Activated naive CD8-positive, alpha-beta T cell treated with anti-CD3 and anti-CD28 coated beads, Interleukin-2, amount 50 U/mL, for 24 hours (primary cell): ENCODE measurements around the gene KLF15.

Source experiments
- ATAC-seq: fragments of 150-1000 bp; cut with Tn5 transposase; one replicate; pipeline ENCODE4 v1.10.0; 2021
- DNase-seq: peaks from one replicate; pipeline ENCODE4 v3.0.0; 2021
- H3K27ac Mint-ChIP-seq: one replicate; pipeline ENCODE4 v1.8.0; 2021; ENCODE audit warnings: mild to moderate bottlenecking, mixed read lengths
- H3K27me3 Mint-ChIP-seq: one replicate; pipeline ENCODE4 v1.8.0; 2021; ENCODE audit warnings: mixed read lengths
- H3K36me3 Mint-ChIP-seq: one replicate; pipeline ENCODE4 v1.8.0; 2021; ENCODE audit warnings: low read depth, mixed read lengths
- H3K4me1 Mint-ChIP-seq: one replicate; pipeline ENCODE4 v1.8.0; 2021; ENCODE audit warnings: mixed read lengths
- H3K4me3 Mint-ChIP-seq: one replicate; pipeline ENCODE4 v1.8.0; 2021; ENCODE audit warnings: mild to moderate bottlenecking, moderate library complexity, mixed read lengths
- H3K9me3 Mint-ChIP-seq: one replicate; pipeline ENCODE4 v1.8.0; 2021; ENCODE audit warnings: mixed read lengths

KLF15 gene

GRCh38 chr3:126357295-126358037, at the start of gene KLF15:
Gene KLF15 (minus strand): TSS chr3:126357408. CDS start chr3:126352922, 4,486 bp downstream.
- no peaks in the 10 kb centered on the region for H3K9me3 Mint-ChIP-seq
- peaks cover 48% of the 10 kb centered on the region for H3K27me3 Mint-ChIP-seq
- H3K36me3 Mint-ChIP-seq = no peaks in the 10 kb centered on the region
- peaks cover 11% of the 10 kb centered on the region for H3K4me1 Mint-ChIP-seq
- ATAC-seq (peak; percentile 85), DNase-seq (peak; percentile 80)
- no peak within 1 kb of the TSS for H3K27ac Mint-ChIP-seq
- peak within 1 kb of the TSS; percentile 75 for H3K4me3 Mint-ChIP-seq

GRCh38 chr3:126406389-126407296, 49.4 kb upstream of the KLF15 start:
- Mint-ChIP-seq H3K27ac (no peak overlapping the region), H3K27me3 (peaks cover 43% of the 10 kb centered on the region), H3K4me3 (no peak overlapping the region), H3K9me3 (no peaks in the 10 kb centered on the region), H3K4me1 (no peaks in the 10 kb centered on the region), H3K36me3 (no peaks in the 10 kb centered on the region)
- DNase-seq = no peak
- no peak for ATAC-seq

DNA sequence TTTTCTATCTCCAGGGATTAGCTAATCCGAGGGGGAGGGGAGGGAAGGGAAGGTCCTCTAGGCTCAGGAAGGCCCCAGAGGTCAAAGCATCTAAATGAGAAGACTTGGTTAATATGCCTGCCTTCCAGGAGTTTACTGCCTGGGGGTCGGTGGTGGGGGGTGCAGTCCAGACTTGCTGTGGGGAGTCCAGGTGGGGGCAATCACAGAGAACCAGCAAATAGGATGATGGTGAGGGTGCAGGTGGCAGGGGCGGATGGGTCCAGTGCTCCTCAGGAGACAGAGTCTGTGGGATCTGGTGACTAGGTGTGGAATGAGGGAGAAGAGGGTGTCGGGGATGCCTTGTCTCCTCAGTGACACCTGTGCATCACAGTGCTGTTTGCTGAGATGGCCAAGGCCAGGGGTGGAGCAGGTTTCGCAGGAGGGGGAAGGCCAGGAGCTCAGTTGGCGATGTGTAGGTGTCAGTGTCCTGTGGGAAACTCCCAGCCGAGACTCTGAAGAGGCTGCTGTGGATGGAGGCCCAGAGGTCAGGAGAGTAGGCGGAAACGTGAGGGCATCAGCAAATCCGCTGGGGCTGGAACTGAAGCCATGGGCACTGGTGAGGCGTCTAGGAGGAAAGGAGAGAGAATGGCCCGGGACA, 45.6 kb upstream of the KLF15 start:
- Mint-ChIP-seq H3K4me1 (no peaks in the 10 kb centered on the region), H3K27me3 (peaks cover 17% of the 10 kb centered on the region), H3K9me3 (no peaks in the 10 kb centered on the region), H3K36me3 (no peaks in the 10 kb centered on the region), H3K27ac (no peak overlapping the region), H3K4me3 (no peak overlapping the region)
- DNase-seq (no peak), ATAC-seq (no peak)

DNA sequence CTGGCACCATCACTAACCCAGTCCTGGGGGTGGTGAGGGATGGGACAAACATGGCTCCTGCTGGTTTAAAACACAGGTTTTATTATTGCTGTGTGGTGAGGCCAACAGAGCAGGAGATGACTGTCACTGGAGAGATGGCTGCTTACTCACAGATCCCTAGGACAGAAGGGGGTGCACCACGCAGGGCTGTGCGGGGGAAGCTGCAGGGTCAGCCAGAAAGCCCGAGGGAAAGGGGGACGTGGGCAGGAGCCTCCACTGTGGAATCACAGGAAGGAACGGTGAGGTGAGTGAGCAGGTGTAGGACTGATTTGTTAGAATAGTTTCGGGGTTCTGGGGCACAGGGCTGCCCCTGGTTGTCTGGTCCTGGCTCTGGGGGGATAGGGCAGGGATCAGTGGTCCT, 45.0 kb upstream of the KLF15 start:
- Mint-ChIP-seq H3K27ac (no peak overlapping the region), H3K4me3 (no peak overlapping the region), H3K27me3 (peaks cover 14% of the 10 kb centered on the region), H3K36me3 (no peaks in the 10 kb centered on the region), H3K4me1 (no peaks in the 10 kb centered on the region), H3K9me3 (no peaks in the 10 kb centered on the region)
- DNase-seq (no peak), ATAC-seq (no peak)

- no peak for ATAC-seq
- no peak for DNase-seq
- no peak overlapping the region for H3K27ac Mint-ChIP-seq
- H3K36me3 Mint-ChIP-seq = no peaks in the 10 kb centered on the region
- no peaks in the 10 kb centered on the region for H3K9me3 Mint-ChIP-seq
- no peaks in the 10 kb centered on the region for H3K4me1 Mint-ChIP-seq
- H3K27me3 Mint-ChIP-seq = peaks cover 12% of the 10 kb centered on the region
- H3K4me3 Mint-ChIP-seq = no peak overlapping the region
Observed at GRCh38 chr3:126401611-126402160, 44.5 kb upstream of the KLF15 start.

- no peak for ATAC-seq
Observed at GRCh38 chr3:126399756-126400155, 42.5 kb upstream of the KLF15 start.

DNA sequence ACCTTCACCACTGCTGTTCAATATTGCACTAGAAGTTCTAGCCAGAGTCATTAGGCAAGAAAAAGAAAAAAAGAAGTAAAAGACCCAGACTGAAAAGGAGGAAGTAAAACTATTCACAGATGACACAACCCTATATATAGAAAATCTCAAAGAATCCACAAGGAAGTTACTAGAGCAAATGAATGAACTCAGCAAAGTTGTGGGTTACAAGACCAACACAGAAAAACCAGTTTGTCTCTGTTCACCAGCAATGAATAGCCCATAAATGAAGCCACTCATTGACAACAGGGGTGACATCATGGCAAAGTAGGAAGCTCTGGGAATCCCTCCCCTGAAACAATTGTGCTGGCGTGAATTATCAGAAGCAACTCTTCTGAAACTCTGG, 42.1 kb upstream of the KLF15 start:
- Mint-ChIP-seq H3K27me3 (peaks cover 17% of the 10 kb centered on the region), H3K36me3 (no peaks in the 10 kb centered on the region), H3K27ac (no peak overlapping the region), H3K4me1 (no peaks in the 10 kb centered on the region), H3K9me3 (no peaks in the 10 kb centered on the region), H3K4me3 (no peak overlapping the region)
- ATAC-seq (no peak), DNase-seq (no peak)

More at GRCh38 chr3:126399756-126400155, 42.5 kb upstream of the KLF15 start:
- DNase-seq = no peak
- H3K27me3 Mint-ChIP-seq = peaks cover 16% of the 10 kb centered on the region
- no peak overlapping the region for H3K4me3 Mint-ChIP-seq
- no peaks in the 10 kb centered on the region for H3K4me1 Mint-ChIP-seq
- no peaks in the 10 kb centered on the region for H3K36me3 Mint-ChIP-seq
- no peaks in the 10 kb centered on the region for H3K9me3 Mint-ChIP-seq
- H3K27ac Mint-ChIP-seq = no peak overlapping the region

GRCh38 chr3:126398423-126399350, 41.5 kb upstream of the KLF15 start:
- DNase-seq (no peak), ATAC-seq (no peak)
- Mint-ChIP-seq H3K27ac (no peak overlapping the region), H3K4me3 (no peak overlapping the region), H3K36me3 (no peaks in the 10 kb centered on the region), H3K4me1 (no peaks in the 10 kb centered on the region), H3K9me3 (no peaks in the 10 kb centered on the region), H3K27me3 (peaks cover 23% of the 10 kb centered on the region)

DNA sequence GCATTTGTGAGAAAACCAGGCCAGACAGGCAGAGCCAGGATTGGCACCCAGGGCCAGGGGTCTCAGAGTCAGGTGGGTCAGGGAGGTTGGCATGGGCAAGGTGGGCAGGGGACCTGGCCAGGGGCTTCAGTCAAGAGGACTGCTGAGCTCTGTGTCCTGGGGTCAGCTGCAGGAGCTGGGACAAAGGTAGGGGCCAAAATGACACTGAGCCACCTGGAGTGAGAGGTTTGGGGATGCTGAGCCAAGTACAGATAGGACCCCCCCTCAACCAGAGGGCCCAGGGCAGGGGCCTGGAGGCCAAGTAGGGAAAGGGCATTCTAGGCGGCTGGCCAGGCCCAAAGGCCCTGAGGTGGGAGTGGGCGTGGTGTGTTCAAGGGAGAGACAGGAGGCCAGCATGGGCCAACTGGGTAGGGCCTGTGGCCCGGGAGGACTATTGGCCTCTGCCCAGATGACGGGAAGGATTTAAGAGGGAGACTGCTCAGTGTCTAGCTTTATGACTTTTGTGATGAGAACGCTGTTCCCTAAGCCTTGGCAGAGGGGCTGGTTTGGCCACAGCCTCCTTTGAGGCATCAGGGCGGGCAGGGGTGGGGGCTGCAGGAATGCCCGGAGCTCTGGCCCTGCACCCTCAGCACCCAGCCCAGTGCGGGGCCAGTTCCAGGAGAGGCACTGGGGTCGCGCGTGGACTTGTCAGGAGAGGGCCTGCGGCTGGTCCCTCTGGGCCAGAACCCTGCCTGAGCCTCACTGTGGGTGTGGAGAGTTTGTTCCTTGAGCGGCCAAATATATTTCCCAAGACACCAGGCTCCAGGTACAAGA, 40.6 kb upstream of the KLF15 start:
- ATAC-seq (no peak), DNase-seq (no peak)
- Mint-ChIP-seq H3K27me3 (peaks cover 29% of the 10 kb centered on the region), H3K9me3 (no peaks in the 10 kb centered on the region), H3K27ac (no peak overlapping the region), H3K4me3 (no peak overlapping the region), H3K36me3 (no peaks in the 10 kb centered on the region), H3K4me1 (no peaks in the 10 kb centered on the region)

GRCh38 chr3:126396536-126396935, 39.3 kb upstream of the KLF15 start:
- DNase-seq (no peak), ATAC-seq (no peak)
- Mint-ChIP-seq H3K27me3 (peaks cover 31% of the 10 kb centered on the region), H3K9me3 (no peaks in the 10 kb centered on the region), H3K4me3 (no peak overlapping the region), H3K36me3 (no peaks in the 10 kb centered on the region), H3K27ac (no peak overlapping the region), H3K4me1 (no peaks in the 10 kb centered on the region)

DNA sequence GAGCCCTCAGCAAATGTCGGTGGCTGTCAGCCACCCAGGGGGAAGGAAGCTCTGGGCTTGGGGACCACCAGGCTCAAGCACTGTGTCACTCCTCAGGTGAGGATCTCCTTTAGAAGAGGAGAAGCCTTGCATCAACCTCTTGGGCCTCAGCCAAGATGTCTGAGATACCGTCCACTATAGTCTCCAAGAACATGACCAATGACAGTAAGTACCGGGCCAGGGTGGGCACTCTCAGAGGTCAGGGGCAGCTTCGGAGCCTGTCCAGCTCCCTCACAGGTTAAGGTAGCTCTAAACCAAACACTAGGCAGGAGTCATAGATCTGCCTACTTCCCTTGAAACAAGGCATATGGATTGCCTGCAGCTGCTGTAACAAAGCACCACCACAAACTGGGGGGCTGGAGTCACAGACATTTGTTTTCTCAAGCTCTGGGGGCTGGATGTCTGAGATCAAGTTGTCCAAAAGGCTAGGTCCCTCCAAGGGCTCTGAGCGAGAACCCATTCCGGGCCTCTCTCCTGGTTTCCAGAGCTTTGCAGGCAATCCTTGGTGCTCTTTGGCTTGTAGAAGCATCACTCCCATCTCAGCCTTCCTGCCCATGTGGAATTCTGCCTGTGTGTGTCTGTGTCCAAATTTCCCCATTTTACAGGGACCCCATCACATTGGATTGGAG, 38.8 kb upstream of the KLF15 start:
- H3K27me3 Mint-ChIP-seq = peaks cover 35% of the 10 kb centered on the region
- no peaks in the 10 kb centered on the region for H3K9me3 Mint-ChIP-seq
- ATAC-seq (no peak), DNase-seq (no peak)
- H3K4me3 Mint-ChIP-seq = no peak overlapping the region
- H3K4me1 Mint-ChIP-seq = no peaks in the 10 kb centered on the region
- no peaks in the 10 kb centered on the region for H3K36me3 Mint-ChIP-seq
- no peak overlapping the region for H3K27ac Mint-ChIP-seq

GRCh38 chr3:126394977-126395321, 37.7 kb upstream of the KLF15 start:
- H3K36me3 Mint-ChIP-seq = no peaks in the 10 kb centered on the region

More at GRCh38 chr3:126394977-126395321, 37.7 kb upstream of the KLF15 start:
- Mint-ChIP-seq H3K27me3 (peaks cover 39% of the 10 kb centered on the region), H3K4me3 (no peak overlapping the region), H3K4me1 (no peaks in the 10 kb centered on the region), H3K9me3 (no peaks in the 10 kb centered on the region), H3K27ac (no peak overlapping the region)
- ATAC-seq (no peak), DNase-seq (no peak)
